HPDE6-E6E7 (cell line): ENCODE results near the gene P3H3.

Source experiments
- DNase-seq: peaks from one replicate; pipeline ENCODE4 v3.0.0; 2011; ENCODE audit warnings: missing footprints; ENCODE audit errors: extremely low spot score

Gene P3H3

GRCh38 chr12:6826125-6826733 lies 2.0 kb upstream of the P3H3 start:
- no peak for DNase-seq

GRCh38 chr12:6826734-6827436 lies 1.3 kb upstream of the P3H3 start:
- no peak for DNase-seq

GRCh38 chr12:6827437-6827911 lies 733 bp upstream of the P3H3 start:
- DNase-seq = peak; percentile 79

- DNase-seq = peak; percentile 31
Measured at GRCh38 chr12:6828781-6829535, 751 bp downstream of the P3H3 start.

DNA sequence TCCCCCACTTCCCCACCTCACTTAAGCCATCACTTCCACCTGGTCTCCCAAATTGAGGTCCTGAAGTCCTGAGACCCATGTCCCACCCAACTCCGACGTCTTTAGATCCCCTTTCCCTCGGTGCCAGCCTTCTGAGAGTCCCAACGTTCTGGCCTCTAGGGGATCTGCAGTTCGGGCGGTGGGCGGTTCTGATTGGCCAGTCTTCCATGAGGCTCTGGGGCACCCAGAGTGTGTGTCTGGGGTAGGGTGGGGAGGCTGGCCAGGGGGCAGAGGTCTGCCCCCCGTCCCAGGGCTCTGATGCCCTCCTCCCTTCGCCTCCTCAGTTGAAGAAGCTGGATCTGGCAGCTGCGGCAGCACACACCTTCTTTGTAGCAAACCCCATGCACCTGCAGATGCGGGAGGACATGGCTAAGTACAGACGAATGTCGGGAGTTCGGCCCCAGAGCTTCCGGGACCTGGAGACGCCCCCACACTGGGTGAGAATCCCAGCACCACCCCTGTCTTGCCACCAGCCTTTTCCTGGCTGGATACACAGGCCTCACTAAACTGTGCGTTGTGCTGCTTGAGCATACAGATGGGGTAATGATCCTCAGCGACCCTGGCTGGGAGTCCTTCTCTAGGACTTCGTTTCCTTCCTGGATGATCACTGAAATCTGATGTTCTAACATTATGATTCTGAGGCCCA lies 1.5 kb downstream of the P3H3 start:
- no peak for DNase-seq

- DNase-seq = no peak
Measured at GRCh38 chr12:6830286-6830890, 2.2 kb downstream of the P3H3 start.

DNA sequence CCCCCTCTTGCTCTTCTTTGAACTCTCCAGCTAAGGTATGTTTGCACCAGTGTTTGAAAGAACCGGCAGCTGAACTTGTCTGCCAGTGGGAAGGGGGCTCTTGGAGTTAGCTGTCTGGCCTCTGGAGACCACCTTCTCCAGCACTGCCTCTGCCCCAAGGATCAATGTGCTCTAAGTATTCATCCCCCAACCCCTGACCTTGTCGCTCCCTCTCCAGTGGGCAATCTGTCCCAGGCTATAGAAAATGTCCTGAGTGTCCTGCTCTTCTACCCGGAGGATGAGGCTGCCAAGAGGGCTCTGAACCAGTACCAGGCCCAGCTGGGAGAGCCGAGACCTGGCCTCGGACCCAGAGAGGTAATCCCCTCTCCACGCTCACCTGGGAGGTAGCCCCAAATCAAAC lies 2.8 kb downstream of the P3H3 start:
- no peak for DNase-seq

GRCh38 chr12:6831450-6831995 lies 3.3 kb downstream of the P3H3 start:
- no peak for DNase-seq

- DNase-seq = no peak
Measured at GRCh38 chr12:6832125-6832524, 3.9 kb downstream of the P3H3 start.

DNA sequence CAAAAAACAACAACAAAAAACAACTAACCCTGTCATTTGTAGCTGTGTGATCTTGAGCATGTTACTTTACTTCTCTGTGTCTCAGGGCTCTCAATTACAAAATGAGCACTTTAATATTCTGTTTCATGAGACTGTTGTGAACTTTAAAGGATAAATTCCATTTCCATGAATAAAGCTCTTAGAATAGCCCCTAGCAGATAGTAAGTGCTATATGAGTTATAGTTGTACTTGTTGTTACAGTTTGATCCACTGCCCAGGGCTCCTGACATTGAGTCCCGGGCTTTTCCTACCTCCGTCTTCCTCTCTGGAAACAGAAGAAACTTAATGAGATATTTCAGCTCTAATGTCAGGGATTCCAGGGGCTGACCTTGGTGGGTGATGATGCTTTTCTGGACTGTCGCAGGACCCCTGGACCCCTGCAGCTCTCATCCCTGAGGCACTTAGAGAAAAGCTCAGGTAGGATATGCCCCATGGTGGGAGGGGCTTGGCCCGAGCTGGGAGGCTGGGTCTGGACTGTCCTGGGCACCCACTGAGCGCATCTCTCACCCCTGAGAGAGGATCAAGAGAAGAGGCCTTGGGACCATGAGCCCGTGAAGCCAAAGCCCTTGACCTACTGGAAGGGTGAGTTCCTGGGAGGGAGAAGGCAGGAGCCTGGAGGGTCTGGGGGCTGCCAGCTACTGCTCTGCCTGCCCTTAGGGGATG lies 5.1 kb downstream of the P3H3 start:
- DNase-seq = no peak

DNA sequence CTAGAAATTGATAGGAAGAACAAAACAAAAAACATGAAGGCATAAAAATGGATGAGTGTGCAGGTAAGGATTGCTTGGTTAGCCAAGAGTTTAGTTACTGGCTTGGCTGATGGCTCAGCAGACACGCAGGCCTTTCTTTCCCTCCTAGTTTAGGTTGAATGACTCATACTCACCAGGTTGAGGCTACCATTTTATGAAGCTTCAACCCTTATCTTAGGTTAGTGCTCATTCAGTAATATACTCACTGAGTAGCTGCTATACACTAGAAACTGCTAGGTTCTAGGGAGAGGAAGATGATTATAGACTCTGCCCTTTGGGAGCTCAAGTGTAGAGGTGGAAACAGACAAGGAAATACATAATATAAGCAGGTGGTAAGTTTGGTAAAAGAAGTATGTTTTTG lies 6.0 kb downstream of the P3H3 start:
- DNase-seq = no peak

- no peak for DNase-seq
Measured at GRCh38 chr12:6834873-6835272, 6.7 kb downstream of the P3H3 start.

GRCh38 chr12:6836851-6837250 lies 8.6 kb downstream of the P3H3 start:
- DNase-seq = no peak

- DNase-seq = no peak
Measured at GRCh38 chr12:6837370-6838060, 9.3 kb downstream of the P3H3 start.

DNA sequence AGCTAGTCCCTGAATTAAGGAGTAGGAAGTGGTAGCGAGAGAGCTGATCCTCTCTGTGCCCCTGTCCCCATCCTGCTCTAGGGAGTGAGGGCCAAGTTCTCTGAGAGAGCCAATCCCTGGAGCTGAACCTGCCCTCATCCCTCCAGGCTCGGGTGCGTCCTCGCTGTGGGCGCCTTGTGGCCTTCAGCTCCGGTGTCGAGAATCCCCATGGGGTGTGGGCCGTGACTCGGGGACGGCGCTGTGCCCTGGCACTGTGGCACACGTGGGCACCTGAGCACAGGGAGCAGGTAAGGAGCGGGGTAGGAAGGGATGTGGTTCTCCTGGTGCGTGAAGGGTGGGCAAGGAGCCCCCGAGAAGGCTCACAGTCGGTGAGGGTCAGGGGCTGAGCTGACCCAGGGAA lies 10.6 kb downstream of the P3H3 start:
- DNase-seq = no peak

DNA sequence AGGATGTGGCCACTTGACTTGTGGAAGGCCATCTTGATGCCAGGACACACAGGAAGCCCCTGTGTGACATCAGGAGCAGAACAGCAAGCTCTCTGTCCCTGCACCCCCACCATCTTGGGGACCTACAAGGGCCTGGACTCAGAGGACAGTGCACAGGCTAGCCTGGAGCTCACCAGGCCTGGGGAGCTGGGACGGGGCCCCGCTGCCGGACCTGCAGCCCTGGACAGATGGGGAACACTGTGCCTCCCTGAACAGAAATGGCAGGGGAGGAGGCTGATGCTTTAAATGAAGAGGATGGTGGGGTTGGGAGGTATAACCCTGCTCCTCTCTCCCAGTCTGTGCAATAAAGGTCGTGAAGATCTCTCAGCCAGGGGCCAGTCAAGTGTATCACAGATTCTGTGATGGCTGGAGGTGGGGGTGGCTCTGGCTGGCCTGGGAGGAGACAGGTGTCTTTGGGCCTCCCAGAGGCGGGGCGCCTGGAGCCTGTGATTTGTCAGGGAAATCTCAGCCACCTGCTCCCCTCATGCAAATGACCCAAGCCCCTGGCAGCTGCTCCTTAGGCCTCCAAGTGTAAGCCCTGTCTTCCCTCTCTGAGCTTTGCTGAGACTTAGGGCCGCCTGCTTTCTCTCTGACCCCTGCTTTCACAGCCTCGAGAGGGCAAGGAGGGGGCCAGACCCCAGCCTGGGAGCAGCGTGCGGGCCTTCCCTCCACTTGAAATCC lies 11.4 kb downstream of the P3H3 start:
- DNase-seq = no peak

DNA sequence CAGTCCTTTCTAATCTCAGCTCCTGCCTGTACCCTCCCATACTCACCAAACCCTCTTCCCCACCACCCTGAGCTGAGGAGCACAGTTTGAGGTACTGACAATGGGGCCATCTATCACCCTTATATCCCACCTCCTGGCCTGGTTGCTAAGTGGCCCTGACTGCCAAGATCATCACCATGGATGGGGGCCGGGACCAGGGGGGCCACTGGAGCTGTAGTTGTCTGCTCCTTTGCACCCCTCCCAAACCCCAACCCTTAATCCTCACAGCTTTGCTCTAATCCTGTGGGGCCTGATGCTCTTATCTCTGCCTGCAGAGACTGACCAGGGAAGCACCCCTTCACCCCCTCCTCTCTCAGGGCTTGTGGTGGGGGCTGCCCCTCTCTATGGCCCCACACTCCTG lies 12.1 kb downstream of the P3H3 start:
- no peak for DNase-seq

DNA sequence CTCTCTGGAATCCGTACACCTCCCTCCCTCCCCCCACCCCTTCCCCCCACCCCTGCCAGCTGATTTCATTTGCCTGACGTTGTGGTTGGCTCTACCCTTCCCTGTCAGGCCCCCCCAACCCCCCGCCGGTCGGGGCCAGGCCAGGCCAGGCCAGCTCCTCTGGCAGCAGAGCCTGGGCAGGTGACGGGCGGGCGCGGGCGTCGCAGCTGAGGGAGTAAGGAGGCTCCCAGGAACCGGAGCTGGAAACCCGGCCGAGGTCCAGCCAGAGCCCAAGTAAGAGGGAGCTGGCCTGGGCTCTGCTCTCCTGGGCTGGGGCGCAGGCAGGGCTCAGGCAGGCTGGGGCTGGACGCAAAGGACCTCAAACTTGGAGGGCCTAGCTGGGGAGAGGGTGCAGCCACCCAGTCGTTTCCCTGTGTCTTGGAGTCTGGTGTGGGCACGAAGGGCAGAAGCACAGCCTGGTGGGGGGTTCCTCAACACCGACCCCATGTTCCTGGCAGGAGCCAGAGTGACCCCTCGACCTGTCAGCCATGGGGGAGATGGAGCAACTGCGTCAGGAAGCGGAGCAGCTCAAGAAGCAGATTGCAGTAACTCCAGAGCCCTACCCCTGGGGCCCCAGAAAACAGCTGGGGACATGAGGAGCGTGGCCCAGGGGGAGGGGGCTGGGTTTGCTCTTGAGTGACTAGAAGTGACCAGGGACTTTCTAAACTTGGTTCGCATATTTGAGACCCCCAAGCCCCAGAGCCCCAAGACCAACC lies 12.7 kb downstream of the P3H3 start, which contains the start of gene GNB3:
Gene GNB3 (plus strand): TSS at position 165 of the 755 bp plus-strand sequence. CDS start 363 bp downstream, at position 528.
- DNase-seq = no peak

DNA sequence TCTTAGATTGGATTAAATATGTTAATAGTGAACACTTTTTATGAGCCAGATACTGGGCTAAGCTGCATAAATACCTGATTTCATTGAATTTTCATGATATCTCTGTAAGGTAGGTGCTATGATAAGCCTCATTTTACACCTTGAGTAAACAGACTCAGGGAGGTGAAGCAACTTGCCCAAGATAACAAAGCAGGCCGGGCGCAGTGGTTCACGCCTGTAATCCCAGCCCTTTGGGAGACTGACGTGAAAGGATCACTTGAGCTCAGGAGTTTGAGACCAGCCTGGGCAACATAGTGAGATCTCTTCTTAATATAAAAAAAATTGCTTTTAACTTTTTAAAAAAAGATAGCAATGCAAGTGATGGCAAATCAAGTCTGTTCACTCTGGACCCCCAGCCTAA lies 13.9 kb downstream of the P3H3 start:
- no peak for DNase-seq
